RWPE2 (cell line): ENCODE results near the gene WT1.

Source experiments
- ATAC-seq: fragments of 200-7000 bp; cut with Tn5 transposase; 3 replicates; pipeline ENCODE4 v1.9.1; 2021; ENCODE audit warnings: low read depth
- DNase-seq: peaks from one replicate; pipeline ENCODE4 v3.0.0-alpha.2; 2020; ENCODE audit warnings: low spot score
- H3K27ac ChIP-seq: fragments of 450-650 bp; 2 replicates; pipeline ENCODE4 v1.5.1; 2017; ENCODE audit warnings: mild to moderate bottlenecking; ENCODE audit not compliant: poor library complexity, severe bottlenecking
- H3K27me3 ChIP-seq: fragments of 250-450 bp; sonication (Bioruptor Pico); 2 replicates; pipeline ENCODE4 v1.5.1; 2021; ENCODE audit warnings: mild to moderate bottlenecking, moderate library complexity; ENCODE audit not compliant: insufficient read depth, poor library complexity, severe bottlenecking
- H3K36me3 ChIP-seq: fragments of 250-450 bp; sonication (Bioruptor Pico); 2 replicates; pipeline ENCODE4 v1.5.1; 2020; ENCODE audit warnings: low read depth, mild to moderate bottlenecking, moderate library complexity
- H3K4me1 ChIP-seq: fragments of 250-450 bp; sonication (Bioruptor Pico); 2 replicates; pipeline ENCODE4 v1.5.1; 2021; ENCODE audit warnings: mild to moderate bottlenecking, moderate library complexity; ENCODE audit not compliant: insufficient read depth, poor library complexity, severe bottlenecking
- H3K4me3 ChIP-seq: fragments of 250-450 bp; sonication (Bioruptor Pico); 2 replicates; pipeline ENCODE4 v1.5.1; 2021; ENCODE audit warnings: mild to moderate bottlenecking, moderate library complexity; ENCODE audit not compliant: severe bottlenecking
- H3K9me3 ChIP-seq: fragments of 250-450 bp; sonication (Bioruptor Pico); 2 replicates; pipeline ENCODE4 v1.5.1; 2021; ENCODE audit warnings: mild to moderate bottlenecking, moderate library complexity; ENCODE audit not compliant: severe bottlenecking
- CTCF ChIP-seq: fragments of 450-650 bp; IDR thresholded peaks from one replicate; pipeline ENCODE4 v1.5.1; 2017; ENCODE audit warnings: mild to moderate bottlenecking, moderate library complexity; ENCODE audit not compliant: poor library complexity, severe bottlenecking

The WT1 gene

GRCh38 chr11:32428665-32429303, 6.6 kb downstream of the WT1 start:
- no peak overlapping the region for H3K4me3 ChIP-seq
- no peak for TF ChIP-seq CTCF
- DNase-seq (no peak), ATAC-seq (no peak)
- H3K9me3 ChIP-seq, result no peaks in the 10 kb centered on the region
- no peak overlapping the region for H3K27ac ChIP-seq
- no peaks in the 10 kb centered on the region for H3K4me1 ChIP-seq
- no peaks in the 10 kb centered on the region for H3K36me3 ChIP-seq
- peaks cover 99% of the 10 kb centered on the region for H3K27me3 ChIP-seq

GRCh38 chr11:32427935-32428664, 7.2 kb downstream of the WT1 start:
- H3K4me1 ChIP-seq, result no peaks in the 10 kb centered on the region
- H3K4me3 ChIP-seq, result no peak overlapping the region
- no peak for ATAC-seq
- no peak overlapping the region for H3K27ac ChIP-seq
- TF ChIP-seq CTCF, result no peak
- no peak for DNase-seq
- no peaks in the 10 kb centered on the region for H3K9me3 ChIP-seq
- peaks cover 99% of the 10 kb centered on the region for H3K27me3 ChIP-seq
- H3K36me3 ChIP-seq, result no peaks in the 10 kb centered on the region

GRCh38 chr11:32427616-32427934, 7.8 kb downstream of the WT1 start:
- TF ChIP-seq CTCF, result no peak
- no peaks in the 10 kb centered on the region for H3K4me1 ChIP-seq
- no peaks in the 10 kb centered on the region for H3K36me3 ChIP-seq
- no peak overlapping the region for H3K4me3 ChIP-seq
- ATAC-seq, result no peak
- H3K27me3 ChIP-seq, result peaks cover 99% of the 10 kb centered on the region
- no peak for DNase-seq
- H3K27ac ChIP-seq, result no peak overlapping the region
- H3K9me3 ChIP-seq, result no peaks in the 10 kb centered on the region

- Histone ChIP-seq H3K4me3 (no peak overlapping the region), H3K27ac (no peak overlapping the region), H3K36me3 (no peaks in the 10 kb centered on the region), H3K27me3 (peaks cover 95% of the 10 kb centered on the region), H3K9me3 (no peaks in the 10 kb centered on the region), H3K4me1 (no peaks in the 10 kb centered on the region)
- DNase-seq (no peak), ATAC-seq (no peak)
- TF ChIP-seq CTCF, result no peak
Observed at GRCh38 chr11:32426819-32427615, 8.3 kb downstream of the WT1 start.
